Trophoblast cell (in vitro differentiated cells and primary cell): ENCODE measurements around the gene PTCD1.
A peak's percentile ranks its signal among the peaks of the same experiment; 100 is the strongest.

ENCODE experiments used
- DNase-seq, 2 donors: peaks; one replicate each; pipeline ENCODE4 v3.0.0-alpha.2; 2016
- H2AFZ ChIP-seq: 2 replicates; pipeline ENCODE4 v1.6.1; 2013; ENCODE audit warnings: low read length, moderate library complexity, mild to moderate bottlenecking; ENCODE audit not compliant: insufficient read depth, poor library complexity
- H2AK5ac ChIP-seq: 2 replicates; pipeline ENCODE4 v1.6.1; 2013; ENCODE audit warnings: mild to moderate bottlenecking, low read length
- H2BK120ac ChIP-seq: 2 replicates; pipeline ENCODE4 v1.6.1; 2013; ENCODE audit warnings: low read length, mild to moderate bottlenecking, moderate library complexity; ENCODE audit not compliant: insufficient read depth, poor library complexity
- H2BK12ac ChIP-seq: 2 replicates; pipeline ENCODE4 v1.6.1; 2013; ENCODE audit warnings: mild to moderate bottlenecking, low read length, moderate library complexity
- H2BK5ac ChIP-seq: 2 replicates; pipeline ENCODE4 v1.6.1; 2013; ENCODE audit warnings: low read length, low read depth, moderate library complexity, mild to moderate bottlenecking; ENCODE audit not compliant: poor library complexity
- H3K14ac ChIP-seq: 2 replicates; pipeline ENCODE4 v1.6.1; 2013; ENCODE audit warnings: mild to moderate bottlenecking, low read length
- H3K18ac ChIP-seq: 2 replicates; pipeline ENCODE4 v1.6.1; 2013; ENCODE audit warnings: mild to moderate bottlenecking, low read length
- H3K23ac ChIP-seq: 2 replicates; pipeline ENCODE4 v1.6.1; 2013; ENCODE audit warnings: low read length
- H3K27ac ChIP-seq: 2 replicates; pipeline ENCODE4 v1.5.1; 2013; ENCODE audit warnings: low read depth, mild to moderate bottlenecking, inconsistent platforms, low read length, moderate library complexity
- H3K27me3 ChIP-seq: 2 replicates; pipeline ENCODE4 v1.6.1; 2013; ENCODE audit warnings: inconsistent platforms, mild to moderate bottlenecking, low read length, moderate library complexity; ENCODE audit not compliant: insufficient read depth
- H3K36me3 ChIP-seq, 2 experiments: 1 replicate in 1 of 2; 2 replicates in 1 of 2; pipeline ENCODE4 v1.6.1; 2013; ENCODE audit warnings: low read length in 2 of 2, mild to moderate bottlenecking in 2 of 2, moderate library complexity in 1 of 2; ENCODE audit not compliant: insufficient read depth in 2 of 2, control insufficient read depth in 1 of 2
- H3K4ac ChIP-seq: 2 replicates; pipeline ENCODE4 v1.6.1; 2013; ENCODE audit warnings: low read depth, mild to moderate bottlenecking, low read length, moderate library complexity
- H3K4me1 ChIP-seq, 2 experiments: 1 replicate in 1 of 2; 2 replicates in 1 of 2; pipeline ENCODE4 v1.6.1; 2013; ENCODE audit warnings: low read length in 2 of 2, mild to moderate bottlenecking in 2 of 2, moderate library complexity in 1 of 2; ENCODE audit not compliant: insufficient read depth in 2 of 2, control insufficient read depth in 1 of 2
- H3K4me2 ChIP-seq: 2 replicates; pipeline ENCODE4 v1.6.1; 2013; ENCODE audit warnings: inconsistent platforms, mild to moderate bottlenecking, low read length, moderate library complexity
- H3K4me3 ChIP-seq: 2 replicates; pipeline ENCODE4 v1.5.1; 2013; ENCODE audit warnings: mild to moderate bottlenecking, low read depth, low read length, inconsistent platforms
- H3K79me1 ChIP-seq: one replicate; pipeline ENCODE4 v1.6.1; 2013; ENCODE audit warnings: low read length
- H3K79me2 ChIP-seq: 2 replicates; pipeline ENCODE4 v1.6.1; 2013; ENCODE audit warnings: low read length, mild to moderate bottlenecking; ENCODE audit not compliant: control insufficient read depth, insufficient read depth, poor library complexity
- H3K9ac ChIP-seq: 2 replicates; pipeline ENCODE4 v1.6.1; 2013; ENCODE audit warnings: mild to moderate bottlenecking, low read length
- H3K9me3 ChIP-seq: 2 replicates; pipeline ENCODE4 v1.6.1; 2013; ENCODE audit warnings: low read depth, mild to moderate bottlenecking, control low read depth, inconsistent platforms, low read length; ENCODE audit not compliant: insufficient read depth
- H4K12ac ChIP-seq: 2 replicates; pipeline ENCODE4 v1.6.1; 2013; ENCODE audit warnings: low read depth, mild to moderate bottlenecking, low read length, moderate library complexity
- H4K8ac ChIP-seq: 2 replicates; pipeline ENCODE4 v1.6.1; 2013; ENCODE audit warnings: low read depth, mild to moderate bottlenecking, low read length, moderate library complexity
- H4K91ac ChIP-seq: one replicate; pipeline ENCODE4 v1.6.1; 2013; ENCODE audit warnings: low read depth, mild to moderate bottlenecking, low read length, moderate library complexity
- WGBS: extraction: QIAGEN DNeasy Blood & Tissue Kit; methylation state at CpG from one replicate; pipeline ENCODE4 v1.1.7; 2013; ENCODE audit warnings: missing lambda C conversion rate; ENCODE audit not compliant: insufficient read length, insufficient coverage; ENCODE audit errors: extremely low coverage; 5-methylcytosine and 5-hydroxymethylcytosine counted together

The PTCD1 gene

DNA sequence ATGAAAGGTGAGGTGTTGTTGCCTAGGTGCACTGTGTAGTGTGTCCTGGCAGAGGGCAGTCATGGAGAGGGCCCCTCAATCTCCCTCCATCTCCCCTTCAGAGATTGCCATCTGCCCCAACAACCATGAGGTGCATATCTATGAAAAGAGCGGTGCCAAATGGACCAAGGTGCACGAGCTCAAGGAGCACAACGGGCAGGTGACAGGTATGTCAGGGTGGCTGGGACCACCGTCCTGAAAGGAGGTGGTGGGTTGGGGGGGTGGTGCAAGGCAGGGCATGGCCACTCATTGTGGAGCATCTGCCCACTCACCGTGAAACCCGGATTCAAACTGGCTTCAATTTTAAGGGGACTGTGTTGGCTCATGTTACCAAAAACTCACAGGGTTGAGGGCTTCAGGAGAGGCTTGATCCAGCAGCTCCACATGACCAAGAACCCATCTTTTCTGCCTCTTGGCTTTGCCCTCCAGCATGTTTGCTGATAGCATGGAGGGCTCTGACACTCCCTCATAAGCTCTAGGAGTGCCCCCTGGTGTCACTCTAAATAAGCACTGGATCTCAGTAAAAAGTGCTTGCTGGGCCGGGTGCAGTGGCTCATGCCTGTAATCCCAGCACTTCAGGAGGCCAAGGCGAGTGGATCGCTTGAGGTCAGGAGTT is 51.9 kb downstream of the PTCD1 start:
- H3K23ac ChIP-seq: no peak overlapping the region
- WGBS: no CpG with 5 or more reads among the region's 9 CpGs
- no peak overlapping the region for H3K27ac ChIP-seq
- H3K36me3 ChIP-seq: peaks cover 61 to 62% of the 10 kb centered on the region in 2 experiments
- H3K9ac ChIP-seq: no peak overlapping the region
- H3K79me2 ChIP-seq: no peaks in the 10 kb centered on the region
- no peak overlapping the region for H2AK5ac ChIP-seq
- no peak overlapping the region for H3K4me3 ChIP-seq
- no peaks in the 10 kb centered on the region for H3K27me3 ChIP-seq
- DNase-seq: peak in 1 of 2 donors; percentile 58
- H2BK5ac ChIP-seq: no peak overlapping the region
- no peak overlapping the region for H4K8ac ChIP-seq
- H3K14ac ChIP-seq: no peak overlapping the region
- no peak overlapping the region for H2BK120ac ChIP-seq
- H2BK12ac ChIP-seq: no peak overlapping the region
- no peak overlapping the region for H4K91ac ChIP-seq
- no peak overlapping the region for H3K4ac ChIP-seq
- H3K4me2 ChIP-seq: no peak overlapping the region
- H3K9me3 ChIP-seq: peaks cover 2% of the 10 kb centered on the region
- H3K4me1 ChIP-seq: no peaks in the 10 kb centered on the region
- no peak overlapping the region for H2AFZ ChIP-seq
- H3K79me1 ChIP-seq: no peaks in the 10 kb centered on the region
- H4K12ac ChIP-seq: no peak overlapping the region
- no peak overlapping the region for H3K18ac ChIP-seq

DNA sequence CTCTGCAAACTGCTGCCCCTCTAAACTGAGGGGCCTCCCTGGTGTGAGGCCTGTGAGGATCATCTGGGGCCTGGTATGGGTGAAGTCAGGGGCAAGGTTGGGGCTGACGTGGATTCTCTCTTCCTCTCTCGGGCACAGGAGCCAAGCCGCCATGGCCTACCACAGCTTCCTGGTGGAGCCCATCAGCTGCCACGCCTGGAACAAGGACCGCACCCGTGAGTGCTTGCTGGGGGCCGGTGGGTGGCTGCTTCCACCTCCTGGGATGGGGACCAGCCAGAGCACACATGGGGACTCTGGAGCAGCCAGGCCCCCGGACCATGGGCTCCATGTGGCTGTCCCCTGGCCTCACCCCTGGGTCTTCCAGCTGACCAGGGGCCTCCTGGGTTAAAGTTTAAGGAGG is 53.0 kb downstream of the PTCD1 start:
- H3K23ac ChIP-seq: no peak overlapping the region
- H2BK12ac ChIP-seq: no peak overlapping the region

DNA sequence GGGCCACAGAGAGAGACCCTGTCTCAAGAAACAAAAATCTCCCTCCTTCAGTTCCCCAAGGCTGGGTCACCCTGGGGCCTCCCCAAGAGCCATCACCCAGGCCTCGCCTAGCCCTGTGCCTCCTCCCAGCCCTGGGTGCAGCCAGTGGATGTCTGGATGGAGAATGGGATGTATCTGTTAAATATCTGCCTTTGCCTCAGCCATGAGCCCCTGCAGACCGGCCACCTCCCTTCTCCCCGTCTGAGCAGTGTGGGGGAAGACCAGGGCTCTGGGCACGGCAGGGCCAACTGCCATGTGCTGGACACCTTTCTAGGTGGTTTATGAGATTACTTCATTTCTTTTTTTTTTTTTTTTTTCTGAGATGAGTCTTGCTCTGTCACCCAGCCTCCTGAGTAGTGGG is 54.1 kb downstream of the PTCD1 start:
- Histone ChIP-seq H3K27me3 (no peaks in the 10 kb centered on the region), H3K23ac (no peak overlapping the region), H2AFZ (no peak overlapping the region), H3K9ac (no peak overlapping the region), H2BK12ac (no peak overlapping the region), H3K36me3 (peaks cover 54 to 57% of the 10 kb centered on the region in 2 experiments), H4K12ac (no peak overlapping the region), H3K14ac (no peak overlapping the region), H2BK5ac (no peak overlapping the region), H3K4ac (no peak overlapping the region), H3K4me3 (no peak overlapping the region), H3K79me2 (peaks cover 3% of the 10 kb centered on the region), H2AK5ac (no peak overlapping the region), H4K91ac (no peak overlapping the region), H3K4me1 (peaks cover 8 to 9% of the 10 kb centered on the region in 2 experiments), H3K18ac (no peak overlapping the region), H3K79me1 (peaks cover 7% of the 10 kb centered on the region), H3K9me3 (peaks cover 5% of the 10 kb centered on the region), H3K27ac (no peak overlapping the region), H4K8ac (no peak overlapping the region), H3K4me2 (no peak overlapping the region), H2BK120ac (no peak overlapping the region)
- DNase-seq: no peak
- WGBS: no CpG with 5 or more reads among the region's 4 CpGs

More for the DNA sequence above, 53.0 kb downstream of the PTCD1 start:
- no peak overlapping the region for H3K4me3 ChIP-seq
- no peak overlapping the region for H2BK5ac ChIP-seq
- H4K8ac ChIP-seq: no peak overlapping the region
- no peak overlapping the region for H2BK120ac ChIP-seq
- no peak overlapping the region for H3K4me2 ChIP-seq
- no peak overlapping the region for H3K9ac ChIP-seq
- no peak overlapping the region for H3K14ac ChIP-seq
- peaks cover 5% of the 10 kb centered on the region for H3K9me3 ChIP-seq
- no peaks in the 10 kb centered on the region for H3K79me2 ChIP-seq
- no peak overlapping the region for H3K27ac ChIP-seq
- H2AK5ac ChIP-seq: no peak overlapping the region
- H4K12ac ChIP-seq: no peak overlapping the region
- H3K79me1 ChIP-seq: no peaks in the 10 kb centered on the region
- H2AFZ ChIP-seq: no peak overlapping the region
- no peak overlapping the region for H4K91ac ChIP-seq
- no peak for DNase-seq
- H3K27me3 ChIP-seq: no peaks in the 10 kb centered on the region
- no peak overlapping the region for H3K4ac ChIP-seq
- H3K18ac ChIP-seq: no peak overlapping the region
- peaks cover 62 to 63% of the 10 kb centered on the region in 2 experiments for H3K36me3 ChIP-seq
- H3K4me1 ChIP-seq: peaks cover 0 to 3% of the 10 kb centered on the region in 2 experiments
- no CpG with 5 or more reads among the region's 8 CpGs for WGBS

DNA sequence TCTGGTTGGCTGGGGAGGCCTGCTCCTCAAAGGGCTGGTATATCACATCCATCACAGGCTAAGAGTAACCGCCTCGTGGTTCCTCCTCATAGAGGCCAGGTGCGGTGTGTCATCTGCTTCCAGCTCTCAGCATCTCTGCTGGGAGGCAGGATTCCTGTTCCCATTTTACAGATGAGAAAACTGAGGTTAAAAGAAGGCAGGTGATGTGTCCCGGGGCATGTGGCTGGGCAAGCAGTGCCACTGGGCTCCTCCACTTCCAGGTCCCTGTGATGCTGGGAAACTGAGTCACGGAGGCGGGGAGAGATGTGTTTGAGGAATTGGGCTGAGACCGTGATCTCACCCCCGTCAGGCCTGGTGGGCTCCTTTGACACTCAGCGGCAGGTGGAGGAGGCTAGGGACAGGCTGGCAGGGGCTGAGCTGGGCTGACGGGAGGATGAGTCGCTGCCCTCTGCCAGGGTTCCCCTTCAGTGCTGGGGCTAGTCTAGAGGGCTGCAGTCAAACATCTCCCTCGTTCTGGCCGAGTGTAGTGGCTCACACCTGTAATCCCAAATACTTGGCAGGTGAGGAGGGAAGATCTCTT is 54.7 kb downstream of the PTCD1 start:
- H3K4me3 ChIP-seq: no peak overlapping the region
- no peak overlapping the region for H3K27ac ChIP-seq
- no peak overlapping the region for H3K4me2 ChIP-seq
- H3K4ac ChIP-seq: no peak overlapping the region
- H2AFZ ChIP-seq: no peak overlapping the region
- H4K12ac ChIP-seq: no peak overlapping the region
- H3K79me2 ChIP-seq: peaks cover 3% of the 10 kb centered on the region
- no peak overlapping the region for H3K9ac ChIP-seq
- no peaks in the 10 kb centered on the region for H3K27me3 ChIP-seq
- H3K23ac ChIP-seq: no peak overlapping the region
- peaks cover 9% of the 10 kb centered on the region for H3K79me1 ChIP-seq
- WGBS: no CpG with 5 or more reads among the region's 13 CpGs
- H2BK12ac ChIP-seq: no peak overlapping the region
- DNase-seq: no peak
- peaks cover 49 to 51% of the 10 kb centered on the region in 2 experiments for H3K36me3 ChIP-seq
- no peak overlapping the region for H4K8ac ChIP-seq
- H4K91ac ChIP-seq: no peak overlapping the region
- peaks cover 5% of the 10 kb centered on the region for H3K9me3 ChIP-seq
- no peak overlapping the region for H2BK5ac ChIP-seq
- H2AK5ac ChIP-seq: no peak overlapping the region
- H3K14ac ChIP-seq: no peak overlapping the region
- H3K18ac ChIP-seq: no peak overlapping the region
- H3K4me1 ChIP-seq: peaks cover 9 to 11% of the 10 kb centered on the region in 2 experiments
- H2BK120ac ChIP-seq: no peak overlapping the region
